ENCODE measurements around the gene MYO5B.

MYO5B gene

DNA sequence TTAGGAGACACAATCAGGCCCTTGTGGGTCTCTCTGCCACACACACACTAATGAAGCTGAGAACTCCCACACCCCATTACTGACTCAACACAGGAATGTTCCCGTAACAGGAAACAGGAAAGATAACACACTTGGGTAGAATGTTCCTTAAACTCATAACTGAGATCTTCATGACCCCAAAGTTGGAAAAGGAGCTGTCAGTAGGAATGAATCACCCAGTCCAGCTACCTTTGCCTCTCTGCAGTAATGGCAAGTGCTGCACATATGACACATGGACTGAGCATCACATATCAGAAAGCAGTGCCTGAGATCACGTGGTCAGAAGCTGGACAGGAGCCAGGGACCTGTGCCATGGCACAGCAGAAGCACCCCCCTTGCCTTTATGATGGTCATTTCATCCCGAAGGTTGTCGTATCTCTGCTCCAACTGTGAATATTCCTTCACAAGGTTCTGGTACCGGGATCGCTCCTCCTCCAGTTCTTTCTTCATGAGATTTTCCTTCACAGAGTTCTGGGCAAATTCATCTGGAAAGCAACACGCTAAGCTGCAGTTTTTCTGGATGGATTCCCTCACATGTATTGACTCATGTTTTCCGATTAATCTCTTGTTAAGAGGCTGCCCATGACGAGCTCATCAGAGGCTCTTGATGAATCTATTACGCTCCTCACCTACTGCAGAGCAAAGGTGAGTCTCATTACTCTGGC is 316.2 kb downstream of the MYO5B start:
- DNase-seq (ENCODE audit: low read depth) = peak; percentile 42

DNA sequence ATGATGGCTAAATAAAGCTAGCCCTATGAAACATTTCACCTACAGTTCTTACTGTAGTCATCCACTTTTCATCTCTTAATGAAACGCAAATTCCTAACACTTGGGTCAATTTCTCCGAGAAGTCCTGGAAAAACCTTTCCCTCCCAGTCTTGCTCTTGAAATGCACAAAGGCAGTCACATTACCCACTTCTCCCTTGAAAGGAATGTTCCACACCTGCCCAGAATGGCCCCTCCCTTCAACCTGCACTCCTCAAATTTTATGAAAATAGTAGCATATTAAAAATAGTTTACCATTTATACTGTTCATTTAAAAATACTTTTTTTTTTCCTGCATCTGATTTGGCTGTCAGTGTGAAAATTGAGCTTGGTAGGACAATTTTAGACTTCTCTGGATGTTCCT is 316.9 kb downstream of the MYO5B start:
- no peak for DNase-seq (ENCODE audit: low read depth)

DNA sequence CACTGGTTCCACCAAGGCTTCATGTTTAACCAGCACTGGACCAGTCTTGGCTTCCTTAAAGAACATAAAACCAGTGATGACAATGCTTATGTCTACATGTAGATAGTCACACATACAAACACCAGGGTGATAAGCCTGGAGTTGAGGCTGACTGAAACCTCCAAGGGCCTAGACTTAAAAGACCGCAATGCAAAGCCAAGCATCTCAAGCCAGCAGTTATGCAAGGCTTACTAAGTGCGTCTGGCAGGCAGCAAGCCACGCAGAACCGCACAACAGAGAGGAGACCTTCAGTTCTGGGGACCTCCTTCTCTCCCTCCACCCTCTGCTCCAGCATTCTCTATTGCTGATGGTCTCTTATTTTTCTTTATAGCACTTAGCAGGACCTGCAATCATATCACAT is 318.4 kb downstream of the MYO5B start:
- no peak for DNase-seq (ENCODE audit: low read depth)

DNA sequence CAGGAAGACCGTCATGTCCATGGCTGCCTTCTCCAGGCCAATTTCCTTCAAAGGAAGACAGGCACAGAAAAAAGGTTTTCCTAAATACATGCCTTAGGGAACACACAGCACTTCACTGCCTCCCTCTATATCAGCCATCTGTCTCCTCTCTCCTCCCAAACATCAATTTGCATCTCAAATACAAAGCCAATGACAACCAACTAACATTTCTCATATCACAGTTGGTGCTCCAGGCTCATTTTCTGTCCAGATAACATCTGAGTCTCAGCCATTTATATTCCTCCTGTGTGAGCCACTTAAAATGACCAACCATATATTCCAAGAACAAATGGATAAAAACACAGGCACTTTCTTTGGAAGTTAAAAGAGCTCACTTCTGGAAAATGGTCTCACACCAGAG is 319.2 kb downstream of the MYO5B start:
- no peak for DNase-seq (ENCODE audit: low read depth)

- DNase-seq (ENCODE audit: low read depth) = no peak
Observed at GRCh38 chr18:49875155-49875554, 319.8 kb downstream of the MYO5B start.

DNA sequence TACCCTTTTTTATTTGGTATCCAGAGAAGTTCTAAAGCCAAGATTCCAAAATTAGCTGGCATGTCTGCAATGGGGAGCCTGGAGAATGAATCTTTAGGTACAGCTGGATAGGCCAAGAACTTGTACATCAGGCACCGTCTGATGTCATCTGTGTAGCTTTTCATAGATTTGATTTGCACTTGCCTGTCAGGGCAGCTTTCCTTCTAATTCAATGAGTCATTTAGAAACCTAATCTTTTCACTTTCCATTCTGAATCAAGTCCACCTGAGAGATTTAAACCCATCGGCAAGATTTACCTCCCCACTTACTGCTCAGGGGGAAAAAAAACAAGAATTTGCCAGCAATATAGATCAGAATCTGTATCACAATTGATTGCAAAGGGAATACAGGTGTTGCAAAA is 320.7 kb downstream of the MYO5B start:
- DNase-seq (ENCODE audit: low read depth) = no peak

DNA sequence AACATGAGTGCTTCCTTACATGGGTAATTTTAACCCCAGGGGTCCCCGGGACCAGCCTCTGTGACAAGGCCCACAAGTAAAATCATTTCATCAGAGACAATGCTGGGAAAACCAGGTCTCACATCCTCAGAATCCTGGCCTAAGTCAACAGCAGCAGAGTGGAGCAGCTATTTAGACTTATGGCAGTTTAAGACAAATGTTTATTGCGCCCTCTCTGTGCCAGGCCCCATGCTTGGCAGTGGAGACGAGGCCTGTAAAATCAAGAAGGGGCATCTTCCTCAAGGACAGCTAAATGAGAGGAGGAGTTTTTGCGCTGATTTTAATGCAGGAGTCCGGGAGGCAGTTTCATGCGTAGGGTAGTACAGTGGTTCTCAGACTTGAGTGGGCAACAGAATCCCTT is 325.6 kb downstream of the MYO5B start:
- no peak for DNase-seq (ENCODE audit: low read depth)

DNA sequence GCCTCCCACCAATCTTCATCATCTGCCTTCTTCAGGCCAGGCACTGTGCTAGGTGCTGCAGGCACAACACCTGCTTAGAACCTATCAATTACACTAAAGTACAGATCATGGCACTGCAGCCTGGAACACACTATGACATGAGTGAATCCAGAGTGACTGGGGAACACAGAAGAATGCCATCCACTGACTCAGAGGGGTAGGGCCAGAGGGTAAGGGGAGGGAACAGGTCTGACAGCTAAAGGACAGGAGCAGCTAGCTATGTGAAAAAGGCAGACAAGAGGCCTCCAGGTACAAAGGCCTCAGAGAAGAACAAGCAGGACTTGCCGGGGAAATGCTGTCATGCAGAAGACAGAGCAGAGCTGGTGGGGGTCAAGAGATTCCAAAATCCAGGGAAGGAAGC is 328.3 kb downstream of the MYO5B start:
- DNase-seq (ENCODE audit: low read depth) = no peak

DNA sequence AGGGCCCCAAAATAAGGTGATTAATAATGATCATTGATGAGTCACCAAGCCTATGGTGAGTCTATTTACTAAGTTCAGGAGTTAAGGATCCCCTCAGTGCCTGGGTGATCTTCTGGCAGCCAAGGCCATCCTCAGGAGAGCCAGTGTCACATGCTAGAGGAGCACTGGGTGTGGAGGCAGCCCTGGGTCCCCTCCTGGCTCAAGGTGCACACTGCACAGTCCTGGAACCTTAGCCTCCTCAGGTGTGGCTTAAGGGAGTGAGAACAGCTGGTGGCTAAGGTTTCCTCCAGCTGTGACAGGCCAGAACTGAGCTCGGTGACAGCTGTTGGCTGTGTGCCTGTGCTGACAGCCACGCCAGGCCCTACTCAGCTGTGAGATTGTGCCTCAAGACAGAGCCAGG is 329.5 kb downstream of the MYO5B start:
- DNase-seq (ENCODE audit: low read depth) = no peak

GRCh38 chr18:49863769-49864621 is 331.0 kb downstream of the MYO5B start:
- no peak for DNase-seq (ENCODE audit: low read depth)

DNA sequence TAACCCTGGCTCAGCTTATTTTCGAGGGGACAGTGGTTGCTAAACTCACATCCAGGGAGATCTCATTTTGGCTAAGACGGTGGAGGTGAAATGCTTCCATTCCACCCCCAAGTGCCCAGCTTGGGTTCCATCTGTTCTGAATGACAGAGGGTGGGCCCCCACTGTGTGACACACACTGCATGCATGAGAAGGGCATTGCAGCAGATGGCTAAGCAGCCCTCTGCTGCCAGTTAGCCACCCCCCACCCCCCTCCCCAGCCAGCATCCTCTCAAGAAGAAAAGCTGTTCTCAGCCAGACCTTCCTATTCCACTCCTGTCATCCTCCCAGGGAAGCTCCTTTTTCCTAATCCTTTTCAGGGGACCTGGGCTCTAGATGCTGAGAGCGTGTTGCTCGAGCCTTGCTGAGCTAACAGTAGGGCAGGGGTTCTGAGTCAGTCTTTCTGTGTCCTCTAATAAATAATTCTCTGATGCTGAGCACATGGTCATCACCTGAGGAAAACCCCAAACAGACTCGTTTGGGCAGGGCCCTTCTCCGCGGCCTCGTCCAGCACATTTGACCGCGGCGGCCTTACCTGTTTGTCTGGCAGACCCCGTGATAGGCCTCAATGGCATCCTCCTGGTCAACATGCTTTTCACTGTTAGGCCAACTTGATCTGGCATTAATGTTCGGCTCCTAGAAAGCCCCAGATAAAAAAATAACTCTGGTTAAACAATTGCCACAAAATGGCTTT is 332.1 kb downstream of the MYO5B start:
- DNase-seq (ENCODE audit: low read depth) = no peak

GRCh38 chr18:49861659-49862058 is 333.3 kb downstream of the MYO5B start:
- DNase-seq (ENCODE audit: low read depth) = no peak

GRCh38 chr18:49859725-49860124 is 335.2 kb downstream of the MYO5B start:
- no peak for DNase-seq (ENCODE audit: low read depth)

GRCh38 chr18:49859021-49859359 is 336.0 kb downstream of the MYO5B start:
- DNase-seq (ENCODE audit: low read depth) = no peak

DNA sequence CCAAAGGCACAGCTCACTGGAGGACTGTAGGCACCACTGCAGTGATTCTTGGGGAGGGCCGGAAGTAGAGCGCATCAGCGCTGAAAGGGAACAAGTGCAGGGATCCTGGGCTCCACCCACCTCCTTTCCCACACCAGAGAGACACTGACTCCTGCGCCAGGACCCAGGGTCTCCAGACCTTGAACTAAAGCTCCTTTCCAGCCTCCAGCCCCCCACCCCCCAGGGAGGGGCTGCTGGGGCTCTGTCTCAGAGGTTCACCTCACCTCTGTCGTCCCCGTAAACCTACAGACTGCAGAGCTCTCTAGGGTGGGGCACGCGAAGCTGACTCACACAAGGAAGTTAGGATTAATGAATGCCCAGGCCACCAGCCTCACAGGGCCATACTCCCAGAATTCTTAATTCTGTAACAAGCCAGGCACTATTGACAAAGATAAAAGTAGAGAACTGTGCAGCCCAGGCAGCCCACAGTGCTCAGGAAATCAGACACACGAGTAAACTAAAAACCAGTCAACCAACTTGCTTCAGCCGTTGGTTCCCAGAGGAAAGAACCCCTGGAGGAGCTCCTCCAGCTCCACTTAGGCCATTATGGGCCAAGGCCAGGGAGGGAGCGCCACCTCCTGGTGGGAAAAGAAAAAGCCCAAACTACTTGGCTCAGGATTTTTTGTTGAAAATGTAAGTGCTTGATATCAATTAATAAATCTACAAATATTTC is 336.5 kb downstream of the MYO5B start:
- no peak for DNase-seq (ENCODE audit: low read depth)

GRCh38 chr18:49857708-49858107 is 337.2 kb downstream of the MYO5B start:
- DNase-seq (ENCODE audit: low read depth) = no peak

GRCh38 chr18:49856496-49856895 is 338.5 kb downstream of the MYO5B start:
- no peak for DNase-seq (ENCODE audit: low read depth)

GRCh38 chr18:49855711-49856415 is 339.1 kb downstream of the MYO5B start:
- no peak for DNase-seq (ENCODE audit: low read depth)

GRCh38 chr18:49854681-49855080 is 340.3 kb downstream of the MYO5B start:
- DNase-seq (ENCODE audit: low read depth) = no peak

DNA sequence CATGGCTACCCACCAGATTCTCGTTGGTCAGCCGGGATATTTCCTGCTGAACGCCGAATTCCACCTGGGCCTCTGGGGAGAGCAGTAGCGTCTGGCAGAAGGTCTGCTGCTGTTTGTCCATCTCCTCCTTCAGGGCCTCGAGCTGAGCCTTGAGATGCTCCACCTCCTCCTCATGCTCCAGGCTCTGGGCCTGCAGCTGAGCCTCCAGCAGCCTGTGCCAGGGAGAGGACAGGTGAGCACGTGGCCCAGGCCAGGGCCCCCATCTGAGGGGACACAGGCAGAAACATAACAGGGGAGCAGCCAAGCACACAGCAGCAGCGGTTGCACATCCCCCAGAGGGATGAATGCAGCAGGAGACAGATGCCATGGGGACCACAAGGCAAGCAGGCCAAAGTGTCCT is 341.5 kb downstream of the MYO5B start:
- DNase-seq (ENCODE audit: low read depth) = no peak

GRCh38 chr18:49853011-49853410 is 341.9 kb downstream of the MYO5B start:
- DNase-seq (ENCODE audit: low read depth) = no peak

DNA sequence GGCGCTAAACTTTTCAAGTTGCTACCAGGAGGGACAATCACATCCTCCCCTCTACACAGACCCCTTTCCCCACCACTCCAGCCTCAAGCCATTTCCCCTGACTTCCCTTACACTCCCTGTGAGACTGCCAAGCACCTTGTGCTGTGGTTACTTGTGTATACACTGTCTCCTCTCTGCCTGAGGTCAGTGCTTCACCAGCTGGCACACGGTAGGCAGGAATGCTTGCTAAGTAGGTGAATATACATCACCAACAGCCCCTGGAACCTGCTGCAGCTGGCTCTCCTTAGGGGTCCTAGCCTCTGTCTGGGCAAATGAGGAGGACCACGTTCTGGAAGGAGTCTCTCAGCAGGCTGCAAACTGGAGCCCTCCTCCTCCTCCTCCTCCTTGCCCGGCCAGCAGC is 343.3 kb downstream of the MYO5B start:
- no peak for DNase-seq (ENCODE audit: low read depth)
